ENCODE data around the gene RTP3. TPM values are rescaled to one million over a fixed set of nuclear protein-coding genes. Genes with fewer than 3 reads are reported as not detected.

The RTP3 gene
- total RNA-seq, 1 experiment from 2014 or later: not detected

GRCh38 chr3:46517784-46518181 lies 20.0 kb downstream of the RTP3 start:
- H3K4me2 ChIP-seq (ENCODE audit: low read length): no peak overlapping the region; the same call in 1 of the 2 replicates
- H3K79me2 ChIP-seq (ENCODE audit: insufficient read depth, low read length): no peaks in the 10 kb centered on the region
- DNase-seq (ENCODE audit: low read depth, low spot score): no peak
- H3K27me3 ChIP-seq (ENCODE audit: insufficient read depth, low read length): no peaks in the 10 kb centered on the region
- no peak overlapping the region for H3K9ac ChIP-seq (ENCODE audit: low read length)
- RAD21 ChIA-PET (ENCODE audit: low non-redundant PET in 1 of 2, low total read pairs in 2 of 2, uncharacterized antibody in 2 of 2, unreplicated experiment in 2 of 2): no interaction called here
- CTCF ChIA-PET: interaction anchor here (1.2 to 1.6 kb wide), 2 partner anchors 41 to 68 kb away, joined by 4 to 6 read pairs; no protein-coding TSS in a partner anchor
- H4K20me1 ChIP-seq (ENCODE audit: insufficient read depth): no peaks in the 10 kb centered on the region
- BruUV-seq (replicated peaks): no TSS peak
- H3K9me3 ChIP-seq (ENCODE audit: control insufficient read depth in 1 of 2, insufficient read depth in 1 of 2, low read depth in 1 of 2, low read length in 2 of 2): no peaks in the 10 kb centered on the region
- peaks cover 20 to 31% of the 10 kb centered on the region in 2 experiments for H3K4me1 ChIP-seq (ENCODE audit: control insufficient read depth in 1 of 2, insufficient read depth in 2 of 2, low read length in 2 of 2)
- POLR2A ChIA-PET: interaction anchor here (1.1 kb wide), 1 partner anchor 40 kb away, joined by 3 read pairs; no protein-coding TSS in a partner anchor
- TF ChIP-seq POLR2AphosphoS5 (IDR thresholded peaks at IDR 0.05; ENCODE audit: low read depth, low read length): no peak
- no peak for TF ChIP-seq JUND (IDR thresholded peaks at IDR 0.05)
- TF ChIP-seq ELF1 (IDR thresholded peaks at IDR 0.05; ENCODE audit: borderline replicate concordance, low read depth): no peak
- no peak for TF ChIP-seq EZH2 (IDR thresholded peaks at IDR 0.05)
- no peak for TF ChIP-seq SP1 (IDR thresholded peaks at IDR 0.05; ENCODE audit: low read depth)
- TF ChIP-seq FOSL1 (IDR thresholded peaks at IDR 0.05; ENCODE audit: low read depth): no peak
- TF ChIP-seq EZH2phosphoT487 (IDR thresholded peaks at IDR 0.05; ENCODE audit: borderline replicate concordance): no peak
- TF ChIP-seq CEBPB (IDR thresholded peaks at IDR 0.05; ENCODE audit: low read depth): no peak
- TF ChIP-seq, protein P1, sequence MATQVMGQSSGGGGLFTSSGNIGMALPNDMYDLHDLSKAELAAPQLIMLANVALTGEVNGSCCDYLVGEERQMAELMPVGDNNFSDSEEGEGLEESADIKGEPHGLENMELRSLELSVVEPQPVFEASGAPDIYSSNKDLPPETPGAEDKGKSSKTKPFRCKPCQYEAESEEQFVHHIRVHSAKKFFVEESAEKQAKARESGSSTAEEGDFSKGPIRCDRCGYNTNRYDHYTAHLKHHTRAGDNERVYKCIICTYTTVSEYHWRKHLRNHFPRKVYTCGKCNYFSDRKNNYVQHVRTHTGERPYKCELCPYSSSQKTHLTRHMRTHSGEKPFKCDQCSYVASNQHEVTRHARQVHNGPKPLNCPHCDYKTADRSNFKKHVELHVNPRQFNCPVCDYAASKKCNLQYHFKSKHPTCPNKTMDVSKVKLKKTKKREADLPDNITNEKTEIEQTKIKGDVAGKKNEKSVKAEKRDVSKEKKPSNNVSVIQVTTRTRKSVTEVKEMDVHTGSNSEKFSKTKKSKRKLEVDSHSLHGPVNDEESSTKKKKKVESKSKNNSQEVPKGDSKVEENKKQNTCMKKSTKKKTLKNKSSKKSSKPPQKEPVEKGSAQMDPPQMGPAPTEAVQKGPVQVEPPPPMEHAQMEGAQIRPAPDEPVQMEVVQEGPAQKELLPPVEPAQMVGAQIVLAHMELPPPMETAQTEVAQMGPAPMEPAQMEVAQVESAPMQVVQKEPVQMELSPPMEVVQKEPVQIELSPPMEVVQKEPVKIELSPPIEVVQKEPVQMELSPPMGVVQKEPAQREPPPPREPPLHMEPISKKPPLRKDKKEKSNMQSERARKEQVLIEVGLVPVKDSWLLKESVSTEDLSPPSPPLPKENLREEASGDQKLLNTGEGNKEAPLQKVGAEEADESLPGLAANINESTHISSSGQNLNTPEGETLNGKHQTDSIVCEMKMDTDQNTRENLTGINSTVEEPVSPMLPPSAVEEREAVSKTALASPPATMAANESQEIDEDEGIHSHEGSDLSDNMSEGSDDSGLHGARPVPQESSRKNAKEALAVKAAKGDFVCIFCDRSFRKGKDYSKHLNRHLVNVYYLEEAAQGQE (IDR thresholded peaks at IDR 0.05; ENCODE audit: low read depth): no peak
- TF ChIP-seq SIN3A (IDR thresholded peaks at IDR 0.05; ENCODE audit: low read depth): no peak
- TF ChIP-seq TCF7L2 (IDR thresholded peaks at IDR 0.05; ENCODE audit: borderline replicate concordance, extremely low read depth, insufficient read depth, insufficient read length): no peak
- TF ChIP-seq, protein P2, sequence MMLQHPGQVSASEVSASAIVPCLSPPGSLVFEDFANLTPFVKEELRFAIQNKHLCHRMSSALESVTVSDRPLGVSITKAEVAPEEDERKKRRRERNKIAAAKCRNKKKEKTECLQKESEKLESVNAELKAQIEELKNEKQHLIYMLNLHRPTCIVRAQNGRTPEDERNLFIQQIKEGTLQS (IDR thresholded peaks at IDR 0.05): no peak
- TF ChIP-seq POLR2A (IDR thresholded peaks at IDR 0.05; ENCODE audit: borderline replicate concordance, extremely low read depth, insufficient read depth, insufficient read length): no peak
- TF ChIP-seq, protein P3, sequence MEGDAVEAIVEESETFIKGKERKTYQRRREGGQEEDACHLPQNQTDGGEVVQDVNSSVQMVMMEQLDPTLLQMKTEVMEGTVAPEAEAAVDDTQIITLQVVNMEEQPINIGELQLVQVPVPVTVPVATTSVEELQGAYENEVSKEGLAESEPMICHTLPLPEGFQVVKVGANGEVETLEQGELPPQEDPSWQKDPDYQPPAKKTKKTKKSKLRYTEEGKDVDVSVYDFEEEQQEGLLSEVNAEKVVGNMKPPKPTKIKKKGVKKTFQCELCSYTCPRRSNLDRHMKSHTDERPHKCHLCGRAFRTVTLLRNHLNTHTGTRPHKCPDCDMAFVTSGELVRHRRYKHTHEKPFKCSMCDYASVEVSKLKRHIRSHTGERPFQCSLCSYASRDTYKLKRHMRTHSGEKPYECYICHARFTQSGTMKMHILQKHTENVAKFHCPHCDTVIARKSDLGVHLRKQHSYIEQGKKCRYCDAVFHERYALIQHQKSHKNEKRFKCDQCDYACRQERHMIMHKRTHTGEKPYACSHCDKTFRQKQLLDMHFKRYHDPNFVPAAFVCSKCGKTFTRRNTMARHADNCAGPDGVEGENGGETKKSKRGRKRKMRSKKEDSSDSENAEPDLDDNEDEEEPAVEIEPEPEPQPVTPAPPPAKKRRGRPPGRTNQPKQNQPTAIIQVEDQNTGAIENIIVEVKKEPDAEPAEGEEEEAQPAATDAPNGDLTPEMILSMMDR (IDR thresholded peaks at IDR 0.05 in 2 of 3, conservative IDR thresholded peaks at IDR 0.05 in 1 of 3; ENCODE audit: borderline replicate concordance in 1 of 3, insufficient read depth in 1 of 3, low read depth in 2 of 3, low read length in 2 of 3): no peak
- no peaks in the 10 kb centered on the region for H3K36me3 ChIP-seq (ENCODE audit: control insufficient read depth in 1 of 2, insufficient read depth in 2 of 2, low read length in 2 of 2)
- intact Hi-C loops (cut with micrococcal nuclease): no loop called here
- no peak overlapping the region for H3K4me3 ChIP-seq (replicated peaks in 1 of 2; ENCODE audit: low read depth in 1 of 2, low read length in 2 of 2)
- H2AFZ ChIP-seq (ENCODE audit: low read depth, low read length, poor library complexity, severe bottlenecking): peak overlapping the region; percentile 62
- peak overlapping the region; percentile 24; the same call in 1 of the 2 replicates for H3K27ac ChIP-seq (ENCODE audit: low read depth, low read length)
- peak; percentile 24; the same call in 1 of the 2 replicates for ATAC-seq
- H3K9me2 ChIP-seq (ENCODE audit: insufficient read depth): no peaks in the 10 kb centered on the region
